Fibroblast of lung (primary cell): Measurements from ENCODE around the gene HABP2. TPM values are rescaled to one million over a fixed set of nuclear protein-coding genes. Genes with fewer than 3 reads are reported as not detected.
A peak's percentile ranks its signal among the peaks of the same experiment; 100 is the strongest.

Experiments used
- DNase-seq, 2 donors: peaks; one replicate each; pipeline versions ENCODE4 v3.0.0 to v3.0.0-alpha.2; 2010; ENCODE audit warnings: low read depth in 2 of 2
- H2AFZ ChIP-seq: 2 replicates; pipeline ENCODE4 v1.5.1; 2012; ENCODE audit warnings: low read length, control low read depth, inconsistent platforms
- H3K27ac ChIP-seq: 2 replicates; pipeline ENCODE4 v1.5.1; 2011; ENCODE audit warnings: low read length, control low read depth; ENCODE audit not compliant: insufficient read depth
- H3K27me3 ChIP-seq: 2 replicates; pipeline ENCODE4 v1.5.1; 2011; ENCODE audit warnings: mild to moderate bottlenecking, low read length; ENCODE audit not compliant: control insufficient read depth, insufficient read depth
- H3K36me3 ChIP-seq: 2 replicates; pipeline ENCODE4 v1.5.1; 2011; ENCODE audit warnings: low read length; ENCODE audit not compliant: control insufficient read depth, insufficient read depth
- H3K4me1 ChIP-seq: 2 replicates; pipeline ENCODE4 v1.5.1; 2011; ENCODE audit warnings: low read length; ENCODE audit not compliant: control insufficient read depth, insufficient read depth; ENCODE audit errors: extremely low read depth
- H3K4me2 ChIP-seq: 2 replicates; pipeline ENCODE4 v1.5.1; 2011; ENCODE audit warnings: low read length, control low read depth; ENCODE audit not compliant: insufficient read depth; ENCODE audit errors: extremely low read depth
- H3K4me3 ChIP-seq, 4 experiments: fragments of 200-600 bp in 1 of 4; sonication (generic) in 1 of 4; replicated peaks in 1 of 4; 2 replicates each; pipeline ENCODE4 v1.5.1; 2011 to 2016; ENCODE audit warnings: low read length in 4 of 4, low read depth in 3 of 4, mild to moderate bottlenecking in 3 of 4, control low read depth in 2 of 4, inconsistent platforms in 1 of 4, mixed read lengths in 1 of 4; ENCODE audit not compliant: insufficient read depth in 1 of 4; ENCODE audit errors: control extremely low read depth in 1 of 4
- H3K79me2 ChIP-seq: 2 replicates; pipeline ENCODE4 v1.5.1; 2012; ENCODE audit warnings: mild to moderate bottlenecking, low read length, inconsistent platforms; ENCODE audit not compliant: control insufficient read depth, insufficient read depth
- H3K9ac ChIP-seq: 2 replicates; pipeline ENCODE4 v1.5.1; 2011; ENCODE audit warnings: mild to moderate bottlenecking, low read length, control low read depth; ENCODE audit not compliant: insufficient read depth
- H3K9me3 ChIP-seq: 2 replicates; pipeline ENCODE4 v1.5.1; 2012; ENCODE audit warnings: low read depth, low read length; ENCODE audit not compliant: control insufficient read depth, insufficient read depth
- H4K20me1 ChIP-seq: 2 replicates; pipeline ENCODE4 v1.5.1; 2011; ENCODE audit warnings: low read length; ENCODE audit not compliant: control insufficient read depth, insufficient read depth; ENCODE audit errors: extremely low read depth
- CTCF ChIP-seq, 2 donors: IDR thresholded peaks in 1 of 2; conservative IDR thresholded peaks in 1 of 2; 1 replicate in 1 of 2; 2 replicates in 1 of 2; pipeline ENCODE4 v1.5.1; 2011 to 2012; ENCODE audit warnings: low read length in 2 of 2, control low read depth in 1 of 2, inconsistent platforms in 1 of 2, low read depth in 1 of 2, mild to moderate bottlenecking in 1 of 2
- EZH2 ChIP-seq: IDR thresholded peaks from 2 replicates; pipeline ENCODE4 v1.5.1; 2012; ENCODE audit warnings: low read length, control low read depth, mild to moderate bottlenecking; ENCODE audit errors: missing control alignments
- polyA plus RNA-seq, 2 donors: library from polyadenylated mRNA; depleted of rRNA in 1 of 2; stranded (reverse) in 1 of 2; unstranded in 1 of 2; fragments of >200 nt; gene quantifications; 2 replicates each; pipeline ENCODE4 v1.2.1, GENCODE V29; 2011 to 2012; ENCODE audit warnings: missing spikeins in 1 of 2
- total RNA-seq: library from RNA; depleted of rRNA; stranded (reverse); fragments of >200 nt; gene quantifications from 2 replicates; pipeline ENCODE4 v1.2.1, GENCODE V29; 2014

HABP2 gene
- total and polyA plus RNA-seq, 2 donors (not counting 1 experiment from before 2014, with no cell fraction given): not detected

GRCh38 chr10:113538151-113538550, 14.7 kb upstream of the HABP2 start:
- H2AFZ ChIP-seq: no peak overlapping the region
- H4K20me1 ChIP-seq: no peaks in the 10 kb centered on the region
- no peak overlapping the region for H3K4me2 ChIP-seq
- no peak overlapping the region for H3K27ac ChIP-seq
- H3K27me3 ChIP-seq: no peaks in the 10 kb centered on the region
- no peak overlapping the region for H3K9ac ChIP-seq
- H3K36me3 ChIP-seq: no peaks in the 10 kb centered on the region
- H3K9me3 ChIP-seq: no peaks in the 10 kb centered on the region
- no peak for DNase-seq
- TF ChIP-seq EZH2: no peak
- TF ChIP-seq CTCF (conservative IDR thresholded peaks at IDR 0.05 in 1 of 2, IDR thresholded peaks at IDR 0.05 in 1 of 2; ENCODE audit: low read depth in 1 of 2, low read length in 2 of 2): no peak
- H3K4me1 ChIP-seq: no peaks in the 10 kb centered on the region
- no peak overlapping the region for H3K4me3 ChIP-seq
- H3K79me2 ChIP-seq: no peaks in the 10 kb centered on the region

GRCh38 chr10:113539789-113540188, 13.1 kb upstream of the HABP2 start:
- H3K27ac ChIP-seq: no peak overlapping the region
- H2AFZ ChIP-seq: no peak overlapping the region
- no peak overlapping the region for H3K9ac ChIP-seq
- H3K4me3 ChIP-seq: no peak overlapping the region
- TF ChIP-seq CTCF (conservative IDR thresholded peaks at IDR 0.05 in 1 of 2, IDR thresholded peaks at IDR 0.05 in 1 of 2; ENCODE audit: low read depth in 1 of 2, low read length in 2 of 2): no peak
- no peak for TF ChIP-seq EZH2
- no peaks in the 10 kb centered on the region for H3K36me3 ChIP-seq
- no peaks in the 10 kb centered on the region for H3K27me3 ChIP-seq
- H3K4me2 ChIP-seq: no peak overlapping the region
- H3K9me3 ChIP-seq: no peaks in the 10 kb centered on the region
- no peaks in the 10 kb centered on the region for H4K20me1 ChIP-seq
- H3K4me1 ChIP-seq: no peaks in the 10 kb centered on the region
- peak; percentile 19 to 67 for DNase-seq
- no peaks in the 10 kb centered on the region for H3K79me2 ChIP-seq

GRCh38 chr10:113540845-113541548, 11.9 kb upstream of the HABP2 start:
- TF ChIP-seq EZH2: no peak
- TF ChIP-seq CTCF (conservative IDR thresholded peaks at IDR 0.05 in 1 of 2, IDR thresholded peaks at IDR 0.05 in 1 of 2; ENCODE audit: low read depth in 1 of 2, low read length in 2 of 2): no peak
- no peak for DNase-seq

More at GRCh38 chr10:113540845-113541548, 11.9 kb upstream of the HABP2 start:
- Histone ChIP-seq H3K4me2 (no peak overlapping the region), H3K27me3 (no peaks in the 10 kb centered on the region), H3K27ac (no peak overlapping the region), H3K9ac (no peak overlapping the region), H3K4me1 (no peaks in the 10 kb centered on the region), H4K20me1 (no peaks in the 10 kb centered on the region), H2AFZ (no peak overlapping the region), H3K4me3 (no peak overlapping the region), H3K79me2 (no peaks in the 10 kb centered on the region), H3K9me3 (no peaks in the 10 kb centered on the region), H3K36me3 (no peaks in the 10 kb centered on the region)
